Activated naive CD4-positive, alpha-beta T cell treated with anti-CD3 and anti-CD28 coated beads for 36 hours (primary cell): Measurements from ENCODE around the gene S1PR5. TPM values are rescaled to one million over a fixed set of nuclear protein-coding genes. Genes with fewer than 3 reads are reported as not detected.
"Not testable (repeated sequence)": the region's sequence is repeated elsewhere in the genome, so short reads cannot be mapped to it uniquely, and the experiment has no call there.

Experiments used
- CTCF ChIA-PET: fragments of 350-600 bp; sonication (Branson Sonifier 250); formaldehyde crosslinking; loops from one replicate; lab custom pipeline; 2021; ENCODE audit warnings: antibody characterized with exemption; lab: Charles Lee
- DNase-seq: peaks from one replicate; pipeline ENCODE4 v3.0.0-alpha.2; 2020
- H3K27ac Mint-ChIP-seq: one replicate; pipeline ENCODE4 v1.8.0; 2021; ENCODE audit warnings: mild to moderate bottlenecking, mixed read lengths
- H3K27me3 Mint-ChIP-seq: one replicate; pipeline ENCODE4 v1.8.0; 2021; ENCODE audit warnings: low read depth, mixed read lengths
- H3K36me3 Mint-ChIP-seq: one replicate; pipeline ENCODE4 v1.8.0; 2021; ENCODE audit warnings: low read depth, mixed read lengths
- H3K4me1 Mint-ChIP-seq: one replicate; pipeline ENCODE4 v1.8.0; 2021; ENCODE audit warnings: low read depth, mixed read lengths
- H3K4me3 Mint-ChIP-seq: one replicate; pipeline ENCODE4 v1.8.0; 2021; ENCODE audit warnings: mild to moderate bottlenecking, moderate library complexity, mixed read lengths
- H3K9me3 Mint-ChIP-seq: one replicate; pipeline ENCODE4 v1.8.0; 2021; ENCODE audit warnings: mixed read lengths
- intact Hi-C: fragments of 100-400 bp; cut with micrococcal nuclease; formaldehyde crosslinking; loops from one replicate; pipeline ENCODE4 v1.15.1; 2023
- total RNA-seq, 2 experiments: library from RNA; stranded (reverse); gene quantifications; one replicate each; pipeline ENCODE4 v1.2.3, GENCODE V29; 2021

The S1PR5 gene
- total RNA-seq, 2 experiments from 2014 or later = not detected

GRCh38 chr19:10553943-10554381, 36.7 kb upstream of the S1PR5 start:
- Mint-ChIP-seq H3K27me3 (no peaks in the 10 kb centered on the region), H3K27ac (peak overlapping the region; percentile 96), H3K9me3 (no peaks in the 10 kb centered on the region), H3K4me1 (peaks cover 51% of the 10 kb centered on the region), H3K36me3 (peaks cover 42% of the 10 kb centered on the region), H3K4me3 (peak overlapping the region; percentile 45)
- DNase-seq = peak; percentile 57
- intact Hi-C loops = loop anchor here (5.0 kb wide), 1 partner anchor 47 kb away; no protein-coding TSS in a partner anchor
- CTCF ChIA-PET = interaction anchor here (2.6 to 2.7 kb wide), 2 partner anchors 13 to 27 kb away, joined by 9 read pairs; partner anchors contain the start of gene KRI1

- Mint-ChIP-seq H3K9me3 (no peaks in the 10 kb centered on the region), H3K4me1 (peaks cover 49% of the 10 kb centered on the region), H3K4me3 (no peak overlapping the region), H3K27me3 (no peaks in the 10 kb centered on the region), H3K27ac (peak overlapping the region; percentile 96), H3K36me3 (peaks cover 38% of the 10 kb centered on the region)
- DNase-seq = no peak
- CTCF ChIA-PET = interaction anchor here (0.8 to 2.7 kb wide), 7 partner anchors 8 to 136 kb away, joined by 3 to 9 read pairs (median 4); partner anchors contain the start of gene KRI1
- intact Hi-C loops = loop anchor here (5.0 kb wide), 1 partner anchor 46 kb away; no protein-coding TSS in a partner anchor
These were observed 35.9 kb upstream of the S1PR5 start for GRCh38 chr19:10553087-10553667.

- H3K27ac Mint-ChIP-seq = peak overlapping the region; percentile 96
- H3K27me3 Mint-ChIP-seq = no peaks in the 10 kb centered on the region
- CTCF ChIA-PET = interaction anchor here (0.6 to 2.7 kb wide), 8 partner anchors 9 to 135 kb away, joined by 3 to 9 read pairs (median 5); partner anchors contain the start of gene KRI1
- peaks cover 36% of the 10 kb centered on the region for H3K36me3 Mint-ChIP-seq
- DNase-seq = peak; percentile 54
- H3K4me3 Mint-ChIP-seq = no peak overlapping the region
- no peaks in the 10 kb centered on the region for H3K9me3 Mint-ChIP-seq
- peaks cover 45% of the 10 kb centered on the region for H3K4me1 Mint-ChIP-seq
- intact Hi-C loops = loop anchor here (5.0 kb wide), 1 partner anchor 45 kb away; no protein-coding TSS in a partner anchor
These were observed 35.3 kb upstream of the S1PR5 start for GRCh38 chr19:10552510-10553053.

GRCh38 chr19:10551698-10552301, 34.6 kb upstream of the S1PR5 start:
- Mint-ChIP-seq H3K4me1 (peaks cover 45% of the 10 kb centered on the region), H3K4me3 (no peak overlapping the region), H3K9me3 (no peaks in the 10 kb centered on the region), H3K27me3 (no peaks in the 10 kb centered on the region), H3K27ac (peak overlapping the region; percentile 46), H3K36me3 (peaks cover 37% of the 10 kb centered on the region)
- intact Hi-C loops = loop anchor here (5.0 kb wide), 1 partner anchor 44 kb away; no protein-coding TSS in a partner anchor
- CTCF ChIA-PET = interaction anchor here (0.6 to 2.7 kb wide), 13 partner anchors 9 to 135 kb away, joined by 3 to 9 read pairs (median 4); partner anchors contain the start of gene KRI1
- peak; percentile 77 for DNase-seq

GRCh38 chr19:10551006-10551405, 33.8 kb upstream of the S1PR5 start:
- DNase-seq, H3K9me3 Mint-ChIP-seq, H3K27me3 Mint-ChIP-seq, H3K4me3 Mint-ChIP-seq: not testable (repeated sequence)
- CTCF ChIA-PET = interaction anchor here (0.6 to 2.7 kb wide), 9 partner anchors 9 to 135 kb away, joined by 3 to 9 read pairs (median 3); no protein-coding TSS in a partner anchor
- H3K4me1 Mint-ChIP-seq = peaks cover 44% of the 10 kb centered on the region
- intact Hi-C loops = loop anchor here (5.0 kb wide), 1 partner anchor 44 kb away; no protein-coding TSS in a partner anchor
- H3K27ac Mint-ChIP-seq = peak overlapping the region; percentile 69
- H3K36me3 Mint-ChIP-seq = peaks cover 35% of the 10 kb centered on the region

- peaks cover 37% of the 10 kb centered on the region for H3K4me1 Mint-ChIP-seq
- DNase-seq = no peak
- intact Hi-C loops = loop anchor here (5.0 kb wide), 1 partner anchor 43 kb away; no protein-coding TSS in a partner anchor
- H3K4me3 Mint-ChIP-seq = no peak overlapping the region
- no peak overlapping the region for H3K27ac Mint-ChIP-seq
- H3K9me3 Mint-ChIP-seq = no peaks in the 10 kb centered on the region
- CTCF ChIA-PET = interaction anchor here (1.8 kb wide), 1 partner anchor 13 kb away, joined by 4 read pairs; no protein-coding TSS in a partner anchor
- peaks cover 32% of the 10 kb centered on the region for H3K36me3 Mint-ChIP-seq
- H3K27me3 Mint-ChIP-seq = no peaks in the 10 kb centered on the region
These were observed 33.1 kb upstream of the S1PR5 start for GRCh38 chr19:10550336-10550735.

GRCh38 chr19:10549733-10550132, 32.5 kb upstream of the S1PR5 start:
- intact Hi-C loops = loop anchor here (5.0 kb wide), 1 partner anchor 42 kb away; no protein-coding TSS in a partner anchor
- Mint-ChIP-seq H3K4me1 (peaks cover 37% of the 10 kb centered on the region), H3K4me3 (no peak overlapping the region), H3K27ac (no peak overlapping the region), H3K9me3 (no peaks in the 10 kb centered on the region), H3K27me3 (no peaks in the 10 kb centered on the region), H3K36me3 (peaks cover 34% of the 10 kb centered on the region)
- DNase-seq = no peak
- CTCF ChIA-PET = no interaction called here

- Mint-ChIP-seq H3K27me3 (no peaks in the 10 kb centered on the region), H3K9me3 (no peaks in the 10 kb centered on the region), H3K4me1 (peaks cover 33% of the 10 kb centered on the region), H3K27ac (no peak overlapping the region), H3K36me3 (peaks cover 30% of the 10 kb centered on the region), H3K4me3 (no peak overlapping the region)
- CTCF ChIA-PET = interaction anchor here (1.0 kb wide), 1 partner anchor 13 kb away, joined by 3 read pairs; no protein-coding TSS in a partner anchor
- DNase-seq = no peak
- intact Hi-C loops = no loop called here
These were observed 31.6 kb upstream of the S1PR5 start for GRCh38 chr19:10548746-10549276.

GRCh38 chr19:10546817-10547216, 29.6 kb upstream of the S1PR5 start:
- H3K36me3 Mint-ChIP-seq = peaks cover 11% of the 10 kb centered on the region
- no peaks in the 10 kb centered on the region for H3K9me3 Mint-ChIP-seq
- H3K27me3 Mint-ChIP-seq = no peaks in the 10 kb centered on the region
- intact Hi-C loops = no loop called here
- no peak overlapping the region for H3K4me3 Mint-ChIP-seq
- CTCF ChIA-PET = interaction anchor here (0.7 to 1.3 kb wide), 2 partner anchors 15 to 37 kb away, joined by 3 to 4 read pairs; no protein-coding TSS in a partner anchor
- H3K27ac Mint-ChIP-seq = no peak overlapping the region
- no peak for DNase-seq
- H3K4me1 Mint-ChIP-seq = peaks cover 19% of the 10 kb centered on the region

- CTCF ChIA-PET = interaction anchor here (0.6 to 2.1 kb wide), 2 partner anchors 38 to 52 kb away, joined by 3 to 8 read pairs; no protein-coding TSS in a partner anchor
- no peaks in the 10 kb centered on the region for H3K9me3 Mint-ChIP-seq
- DNase-seq = peak; percentile 25
- H3K27ac Mint-ChIP-seq = peak overlapping the region; percentile 84
- no peaks in the 10 kb centered on the region for H3K27me3 Mint-ChIP-seq
- H3K4me3 Mint-ChIP-seq = peak overlapping the region; percentile 85
- peaks cover 14% of the 10 kb centered on the region for H3K4me1 Mint-ChIP-seq
- H3K36me3 Mint-ChIP-seq = peaks cover 5% of the 10 kb centered on the region
- intact Hi-C loops = no loop called here
These were observed 27.6 kb upstream of the S1PR5 start for GRCh38 chr19:10544753-10545251.

GRCh38 chr19:10544242-10544752, 27.1 kb upstream of the S1PR5 start:
- peak; percentile 30 for DNase-seq
- H3K9me3 Mint-ChIP-seq = no peaks in the 10 kb centered on the region
- no peaks in the 10 kb centered on the region for H3K27me3 Mint-ChIP-seq
- H3K27ac Mint-ChIP-seq = peak overlapping the region; percentile 84
- H3K4me3 Mint-ChIP-seq = peak overlapping the region; percentile 85
- peaks cover 14% of the 10 kb centered on the region for H3K4me1 Mint-ChIP-seq
- peaks cover 5% of the 10 kb centered on the region for H3K36me3 Mint-ChIP-seq
- intact Hi-C loops = no loop called here
- CTCF ChIA-PET = interaction anchor here (2.1 kb wide), 1 partner anchor 38 kb away, joined by 8 read pairs; no protein-coding TSS in a partner anchor
